ENCODE data around the gene RBM42. TPM values are rescaled to one million over a fixed set of nuclear protein-coding genes. Genes with fewer than 3 reads are reported as not detected.

Gene RBM42
- total RNA-seq, 4 donors from 2014 or later = 49.4 to 90.9 (median 65.6) TPM

GRCh38 chr19:35613574-35613973 is 15.3 kb upstream of the RBM42 start:
- no peaks in the 10 kb centered on the region for H3K9me3 ChIP-seq
- H3K36me3 ChIP-seq = no peaks in the 10 kb centered on the region
- peaks cover 9 to 10% of the 10 kb centered on the region in 2 donors for H3K4me1 ChIP-seq
- TF ChIP-seq POLR2A (IDR thresholded peaks at IDR 0.05) (no peak), CTCF (IDR thresholded peaks at IDR 0.05) (no peak)
- no peak for DNase-seq
- H3K27me3 ChIP-seq = no peaks in the 10 kb centered on the region
- H3K27ac ChIP-seq = no peak overlapping the region
- intact Hi-C loops (cut with DNase I) = loop anchor here (10.0 kb wide), 1 partner anchor 259 kb away; the partner anchor contains the start of gene FFAR3
- no peak overlapping the region for H3K4me3 ChIP-seq (replicated peaks in 1 of 3)
- WGBS, 2 donors = 73 to 92% methylated on average over 1 of the region's 1 CpG

GRCh38 chr19:35615036-35615435 is 13.8 kb upstream of the RBM42 start:
- 84 to 98% methylated on average over 13 to 17 of the region's 17 CpGs for WGBS, 2 donors
- Histone ChIP-seq H3K4me1 (peaks cover 9 to 10% of the 10 kb centered on the region in 2 donors), H3K9me3 (no peaks in the 10 kb centered on the region), H3K27ac (no peak overlapping the region), H3K27me3 (no peaks in the 10 kb centered on the region), H3K36me3 (no peaks in the 10 kb centered on the region), H3K4me3 (replicated peaks in 1 of 3) (no peak overlapping the region)
- DNase-seq = no peak
- intact Hi-C loops (cut with DNase I) = loop anchor here (10.0 kb wide), 1 partner anchor 260 kb away; the partner anchor contains the start of gene FFAR3
- no peak for TF ChIP-seq CTCF (IDR thresholded peaks at IDR 0.05)
- no peak for TF ChIP-seq POLR2A (IDR thresholded peaks at IDR 0.05)

GRCh38 chr19:35618857-35619256 is 10.0 kb upstream of the RBM42 start:
- 77 to 87% methylated on average over 6 to 7 of the region's 7 CpGs for WGBS, 2 donors
- Histone ChIP-seq H3K27ac (no peak overlapping the region), H3K9me3 (no peaks in the 10 kb centered on the region), H3K27me3 (no peaks in the 10 kb centered on the region), H3K4me3 (replicated peaks in 1 of 3) (no peak overlapping the region), H3K36me3 (no peaks in the 10 kb centered on the region), H3K4me1 (no peaks in the 10 kb centered on the region)
- intact Hi-C loops (cut with DNase I) = loop anchor here (10.0 kb wide), 1 partner anchor 264 kb away; the partner anchor contains the start of gene FFAR3
- no peak for DNase-seq
- no peak for TF ChIP-seq POLR2A (IDR thresholded peaks at IDR 0.05)
- TF ChIP-seq CTCF (IDR thresholded peaks at IDR 0.05) = no peak

- 94 to 97% methylated on average over 5 of the region's 12 CpGs for WGBS, 2 donors
- Histone ChIP-seq H3K9me3 (no peaks in the 10 kb centered on the region), H3K27ac (no peak overlapping the region), H3K36me3 (no peaks in the 10 kb centered on the region), H3K27me3 (no peaks in the 10 kb centered on the region), H3K4me1 (no peaks in the 10 kb centered on the region), H3K4me3 (replicated peaks in 1 of 3) (no peak overlapping the region)
- no peak for DNase-seq
- intact Hi-C loops (cut with DNase I) = loop anchor here (10.0 kb wide), 1 partner anchor 265 kb away; the partner anchor contains the start of gene FFAR3
- no peak for TF ChIP-seq POLR2A (IDR thresholded peaks at IDR 0.05)
- TF ChIP-seq CTCF (IDR thresholded peaks at IDR 0.05) = no peak
Measured at GRCh38 chr19:35619290-35619923, 9.4 kb upstream of the RBM42 start.

GRCh38 chr19:35620001-35620400 is 8.8 kb upstream of the RBM42 start:
- intact Hi-C loops (cut with DNase I) = no loop called here
- Histone ChIP-seq H3K4me1 (no peaks in the 10 kb centered on the region), H3K9me3 (no peaks in the 10 kb centered on the region), H3K36me3 (no peaks in the 10 kb centered on the region), H3K4me3 (replicated peaks in 1 of 3) (no peak overlapping the region), H3K27me3 (no peaks in the 10 kb centered on the region), H3K27ac (no peak overlapping the region)
- DNase-seq = no peak
- WGBS, 2 donors = 95 to 97% methylated on average over 17 of the region's 17 CpGs
- TF ChIP-seq CTCF (IDR thresholded peaks at IDR 0.05) = no peak
- no peak for TF ChIP-seq POLR2A (IDR thresholded peaks at IDR 0.05)
